HG02798 (cell line): ENCODE data around the gene GRM4.
"Not testable (repeated sequence)": the region's sequence is repeated elsewhere in the genome, so short reads cannot be mapped to it uniquely, and the experiment has no call there.

Experiments used
- ATAC-seq: cut with Tn5 transposase; IDR thresholded peaks from one replicate; pipeline ENCODE4 v1.9.1; 2021; ENCODE audit warnings: mild to moderate bottlenecking; ENCODE audit not compliant: unreplicated experiment, poor library complexity

The GRM4 gene

GRCh38 chr6:34029489-34030280 is 116.2 kb downstream of the GRM4 start:
- no peak for ATAC-seq

GRCh38 chr6:34028691-34029360 is 117.1 kb downstream of the GRM4 start:
- no peak for ATAC-seq

GRCh38 chr6:34027939-34028441 is 117.9 kb downstream of the GRM4 start:
- no peak for ATAC-seq

- ATAC-seq = no peak
Observed at GRCh38 chr6:34027445-34027936, 118.4 kb downstream of the GRM4 start.

GRCh38 chr6:34025861-34026260 is 120.0 kb downstream of the GRM4 start:
- ATAC-seq = no peak

- no peak for ATAC-seq
Observed at GRCh38 chr6:34025112-34025807, 120.6 kb downstream of the GRM4 start.

- ATAC-seq = no peak
Observed at GRCh38 chr6:34022873-34023255, 123.0 kb downstream of the GRM4 start.

- no peak for ATAC-seq
Observed at GRCh38 chr6:34022250-34022872, 123.5 kb downstream of the GRM4 start.

- ATAC-seq = no peak
Observed at GRCh38 chr6:34021554-34022190, 124.2 kb downstream of the GRM4 start.

GRCh38 chr6:34020807-34021553 is 124.9 kb downstream of the GRM4 start:
- ATAC-seq = no peak

- ATAC-seq = no peak
Observed at GRCh38 chr6:34020278-34020677, 125.6 kb downstream of the GRM4 start.

- no peak for ATAC-seq
Observed at GRCh38 chr6:34018961-34019606, 126.8 kb downstream of the GRM4 start.

- no peak for ATAC-seq
Observed at GRCh38 chr6:34018026-34018425, 127.9 kb downstream of the GRM4 start.

- no peak for ATAC-seq
Observed at GRCh38 chr6:34017106-34017805, 128.6 kb downstream of the GRM4 start.

GRCh38 chr6:34016573-34016972 is 129.3 kb downstream of the GRM4 start:
- not testable (repeated sequence) for ATAC-seq

- ATAC-seq = no peak
Observed at GRCh38 chr6:34015586-34015985, 130.3 kb downstream of the GRM4 start.

GRCh38 chr6:34011264-34011663 is 134.6 kb downstream of the GRM4 start:
- ATAC-seq = no peak

GRCh38 chr6:34005901-34006531 is 139.9 kb downstream of the GRM4 start:
- ATAC-seq = no peak
